H7 (cell line): ENCODE data around the gene EFS. TPM values are rescaled to one million over a fixed set of nuclear protein-coding genes. Genes with fewer than 3 reads are reported as not detected.

Experiments
- DNase-seq: peaks from one replicate; pipeline ENCODE4 v3.0.0; 2012
- H3K27me3 ChIP-seq: 2 replicates; pipeline ENCODE4 v1.6.0; 2011; ENCODE audit warnings: mild to moderate bottlenecking, low read length; ENCODE audit not compliant: control insufficient read depth, insufficient read depth
- H3K36me3 ChIP-seq: replicated peaks from 2 replicates; pipeline ENCODE4 v1.5.1; 2011; ENCODE audit warnings: low read length; ENCODE audit not compliant: control insufficient read depth, insufficient read depth
- H3K4me3 ChIP-seq: 2 replicates; pipeline ENCODE4 v1.5.1; 2011; ENCODE audit warnings: low read depth, mild to moderate bottlenecking, control low read depth, low read length, moderate library complexity; ENCODE audit not compliant: insufficient read depth
- total RNA-seq: library from RNA; depleted of rRNA; stranded (reverse); fragments of >200 nt; shearing (Covaris generic); gene quantifications from 2 replicates; pipeline ENCODE4 v1.2.3, GENCODE V29; 2014

Gene EFS
- total RNA-seq, 1 experiment from 2014 or later: 24.0 TPM

DNA sequence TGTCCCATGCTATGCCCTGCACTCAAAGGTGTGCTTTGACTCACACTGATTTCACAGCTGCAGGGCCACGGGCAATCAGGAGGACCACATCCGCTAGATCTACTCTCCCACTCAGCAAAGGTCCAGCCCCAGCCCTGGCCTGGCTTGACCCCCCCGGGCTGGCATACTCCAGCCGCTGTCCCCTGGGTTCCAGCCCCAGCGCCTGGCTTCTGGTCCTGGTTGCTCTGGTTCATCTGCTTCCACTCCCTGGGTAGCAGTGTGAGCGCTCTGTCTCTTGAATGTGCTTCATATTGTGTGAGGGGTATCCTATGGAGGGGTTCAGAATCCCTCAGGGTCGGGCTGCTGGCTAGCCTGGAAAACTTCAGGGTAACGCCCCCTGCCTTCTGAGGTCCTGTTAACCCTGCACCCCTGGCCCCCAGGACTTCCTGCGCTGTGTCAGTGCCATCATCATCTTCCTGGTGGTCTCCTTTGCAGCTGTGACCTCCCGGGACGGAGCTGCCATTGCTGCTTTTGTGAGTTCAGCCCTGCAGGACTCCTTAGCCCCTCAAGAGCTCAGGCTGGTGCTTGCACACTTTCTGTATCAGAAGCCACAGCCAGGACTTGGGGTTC lies 13.7 kb upstream of the EFS start:
- DNase-seq: no peak
- Histone ChIP-seq H3K27me3 (peaks cover 4% of the 10 kb centered on the region), H3K4me3 (no peak overlapping the region), H3K36me3 (no peaks in the 10 kb centered on the region)

DNA sequence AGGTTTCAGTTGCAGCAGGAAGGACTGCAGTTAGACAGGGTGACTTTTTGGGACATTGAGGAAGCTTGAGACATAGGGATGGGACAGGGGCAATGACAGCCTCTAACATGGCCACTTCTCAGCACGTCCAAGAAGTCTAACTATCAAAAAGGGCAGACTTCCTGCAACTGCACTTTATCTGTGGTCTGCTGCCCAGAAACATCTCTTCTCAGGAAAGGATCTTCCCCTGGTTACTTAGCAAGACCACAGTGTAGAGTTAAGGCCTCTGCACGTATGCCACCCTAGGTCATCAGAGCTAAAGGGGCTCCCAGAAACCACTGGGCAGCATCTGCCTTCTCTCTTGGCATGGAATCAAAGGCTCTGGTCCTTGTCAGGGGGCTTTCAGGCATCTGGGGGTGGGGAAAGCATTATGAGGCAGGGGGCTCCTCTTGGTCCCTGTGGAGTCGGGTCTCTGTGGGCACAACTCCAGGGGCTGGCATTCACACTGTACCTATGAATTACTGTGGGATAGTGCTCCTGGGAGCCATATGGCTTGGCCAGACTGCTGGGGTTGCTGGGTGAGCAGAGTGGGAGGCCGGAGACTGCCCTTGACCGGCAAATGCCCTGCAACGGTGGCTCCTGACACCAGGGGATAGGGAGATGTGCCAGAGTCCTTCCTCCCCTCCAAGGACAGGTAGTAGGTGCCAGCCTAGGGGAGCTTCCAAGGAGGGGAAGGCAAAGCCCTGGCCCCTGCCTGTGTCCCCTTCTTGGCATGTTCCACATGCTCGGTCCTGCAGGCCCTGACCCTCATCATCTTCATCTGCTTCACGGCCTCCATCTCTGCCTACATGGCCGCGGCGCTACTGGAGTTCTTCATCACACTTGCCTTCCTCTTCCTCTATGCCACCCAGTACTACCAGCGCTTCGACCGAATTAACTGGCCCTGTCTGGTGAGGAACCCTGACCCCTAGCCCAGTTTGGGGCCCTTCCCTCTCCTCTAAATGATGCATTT lies 12.9 kb upstream of the EFS start:
- Histone ChIP-seq H3K36me3 (no peaks in the 10 kb centered on the region), H3K4me3 (no peak overlapping the region), H3K27me3 (peaks cover 4% of the 10 kb centered on the region)
- DNase-seq: no peak

GRCh38 chr14:23377198-23377550 lies 12.2 kb upstream of the EFS start:
- no peak for DNase-seq
- Histone ChIP-seq H3K27me3 (peaks cover 3% of the 10 kb centered on the region), H3K36me3 (no peaks in the 10 kb centered on the region), H3K4me3 (no peak overlapping the region)

DNA sequence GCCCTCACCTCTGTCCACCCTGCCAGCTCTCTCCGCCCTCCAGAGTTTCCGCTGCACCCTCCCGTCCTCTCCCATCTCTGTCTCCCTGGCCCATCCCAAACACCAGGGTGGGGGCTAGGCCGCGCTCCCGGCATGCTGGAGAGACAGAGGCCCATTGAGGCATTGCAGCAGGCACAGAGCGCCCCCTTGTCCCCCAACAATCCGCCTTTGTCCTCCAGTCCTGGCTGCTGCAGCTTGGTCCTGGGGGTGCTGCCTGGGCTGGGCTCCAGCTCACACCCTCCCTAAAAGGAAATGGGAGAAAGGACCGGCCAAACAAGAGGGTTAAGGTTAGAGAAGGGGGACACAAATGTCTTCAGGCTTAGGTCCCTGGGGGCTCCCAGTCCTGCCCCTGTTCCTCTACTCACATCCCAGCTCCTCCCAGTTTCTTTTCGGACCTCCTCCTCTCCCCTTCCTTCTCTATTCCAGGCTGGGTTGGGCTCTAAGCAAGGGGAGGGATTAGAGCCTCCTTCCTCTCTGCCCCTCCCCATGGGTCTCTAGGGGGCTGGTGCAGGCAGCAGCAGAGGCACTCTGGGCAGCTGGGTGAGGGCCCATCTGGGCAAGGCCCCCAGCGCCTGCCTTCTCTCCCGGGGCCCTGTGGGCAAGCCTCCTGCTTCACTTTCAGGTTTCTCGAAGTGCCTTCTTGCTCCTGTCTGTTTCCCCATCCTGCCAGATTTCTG lies 11.7 kb upstream of the EFS start, which contains the start of gene CMTM5:
TSS of gene CMTM5 (plus strand) at position 565 of the 716 bp plus-strand sequence. CDS start 206 bp downstream, outside the sequence.
- Histone ChIP-seq H3K4me3 (no peak within 1 kb of the TSS), H3K27me3 (peaks cover 3% of the 10 kb centered on the region), H3K36me3 (no peaks in the 10 kb centered on the region)
- peak; percentile 94 for DNase-seq

GRCh38 chr14:23375527-23376251 lies 10.7 kb upstream of the EFS start:
- no peak for DNase-seq
- peaks cover 3% of the 10 kb centered on the region for H3K27me3 ChIP-seq
- no peaks in the 10 kb centered on the region for H3K36me3 ChIP-seq
- H3K4me3 ChIP-seq: no peak overlapping the region

GRCh38 chr14:23373041-23373440 lies 8.1 kb upstream of the EFS start:
- no peaks in the 10 kb centered on the region for H3K36me3 ChIP-seq
- peaks cover 5% of the 10 kb centered on the region for H3K27me3 ChIP-seq
- DNase-seq: no peak
- no peak overlapping the region for H3K4me3 ChIP-seq

- peaks cover 10% of the 10 kb centered on the region for H3K27me3 ChIP-seq
- H3K36me3 ChIP-seq: no peaks in the 10 kb centered on the region
- H3K4me3 ChIP-seq: no peak within 1 kb of the TSS
- no peak for DNase-seq
Observed at GRCh38 chr14:23372509-23372908, 7.5 kb upstream of the EFS start, which contains the start of gene IL25. TSS of gene IL25 (plus strand) at chr14:23372809.

DNA sequence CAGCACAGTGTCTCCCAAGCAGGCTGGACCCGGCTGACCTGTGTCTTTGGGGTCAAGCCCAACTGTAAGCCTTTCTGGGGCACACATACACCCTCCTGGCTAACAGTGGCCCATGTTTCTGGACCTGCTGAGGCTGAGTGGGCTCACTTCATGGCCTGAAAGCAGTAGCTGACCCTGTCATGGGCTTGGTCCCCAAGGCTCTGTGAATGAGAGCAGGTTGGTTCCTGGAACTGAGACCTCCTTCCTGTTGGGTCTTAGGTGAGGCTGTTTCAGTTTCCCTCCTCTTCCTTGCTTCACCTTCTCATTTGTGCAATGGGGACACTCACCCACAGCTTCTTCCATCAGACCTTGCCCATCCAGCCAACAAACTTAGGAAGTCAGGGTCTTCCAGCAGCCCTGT lies 6.9 kb upstream of the EFS start:
- DNase-seq: no peak
- H3K36me3 ChIP-seq: no peaks in the 10 kb centered on the region
- H3K4me3 ChIP-seq: no peak overlapping the region
- H3K27me3 ChIP-seq: peaks cover 9% of the 10 kb centered on the region

DNA sequence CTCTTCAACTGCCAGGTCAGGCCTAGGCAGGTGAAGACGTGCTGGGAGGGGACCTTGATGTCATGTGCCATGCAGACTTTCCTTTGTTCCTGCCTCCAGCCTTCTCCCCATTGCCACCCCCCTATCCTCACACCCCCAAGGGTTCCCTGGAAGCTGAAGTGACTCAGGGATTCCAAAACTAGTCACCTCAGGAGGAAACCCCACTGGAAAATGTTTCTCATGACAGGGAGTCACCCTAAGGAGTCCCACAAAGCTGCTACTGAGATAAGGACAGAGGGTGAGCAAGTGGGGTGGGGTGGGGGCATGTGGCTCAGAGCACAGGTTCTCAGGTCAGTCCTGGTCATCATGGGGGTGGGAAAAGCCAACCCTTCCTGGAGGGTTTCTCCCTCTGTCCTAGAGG lies 5.2 kb upstream of the EFS start:
- no peaks in the 10 kb centered on the region for H3K36me3 ChIP-seq
- DNase-seq: no peak
- peaks cover 8% of the 10 kb centered on the region for H3K27me3 ChIP-seq
- no peak overlapping the region for H3K4me3 ChIP-seq

DNA sequence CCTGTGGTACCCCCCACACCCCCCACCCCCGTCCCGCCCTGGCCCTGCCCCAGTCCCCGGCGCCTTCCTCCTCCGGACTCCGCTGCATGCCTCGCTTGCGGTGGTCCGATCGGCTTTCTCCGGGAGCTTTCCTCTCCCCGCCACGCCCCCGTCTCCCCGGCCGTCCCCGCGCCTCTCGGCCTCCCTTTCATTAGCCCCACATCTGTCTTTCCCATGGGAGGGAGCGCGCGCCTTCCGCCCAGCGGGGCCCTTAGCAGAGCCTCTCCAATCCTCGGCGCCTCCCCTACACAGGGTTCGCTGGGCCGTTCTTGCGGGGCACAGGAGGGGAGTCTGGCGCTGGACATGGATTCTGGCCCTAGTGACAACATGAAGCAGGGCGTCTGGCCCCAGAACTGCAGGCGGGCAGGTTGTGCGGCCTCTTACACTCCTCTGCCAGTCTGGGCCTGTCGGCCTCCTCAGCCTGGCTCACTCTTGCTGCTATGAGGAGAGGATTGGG lies 1.5 kb upstream of the EFS start:
- DNase-seq: no peak
- H3K27me3 ChIP-seq: peaks cover 9% of the 10 kb centered on the region
- no peaks in the 10 kb centered on the region for H3K36me3 ChIP-seq
- H3K4me3 ChIP-seq: peak overlapping the region; percentile 84

- Histone ChIP-seq H3K4me3 (peak overlapping the region; percentile 84), H3K27me3 (peaks cover 9% of the 10 kb centered on the region), H3K36me3 (no peaks in the 10 kb centered on the region)
- peak; percentile 97 for DNase-seq
Observed at GRCh38 chr14:23365732-23366425, 907 bp upstream of the EFS start.

GRCh38 chr14:23364164-23365035 lies 572 bp downstream of the EFS start:
- no peaks in the 10 kb centered on the region; the same call in 1 of the 2 replicates for H3K36me3 ChIP-seq
- DNase-seq: peak; percentile 89
- H3K4me3 ChIP-seq: peak overlapping the region; percentile 84
- H3K27me3 ChIP-seq: peaks cover 9% of the 10 kb centered on the region

DNA sequence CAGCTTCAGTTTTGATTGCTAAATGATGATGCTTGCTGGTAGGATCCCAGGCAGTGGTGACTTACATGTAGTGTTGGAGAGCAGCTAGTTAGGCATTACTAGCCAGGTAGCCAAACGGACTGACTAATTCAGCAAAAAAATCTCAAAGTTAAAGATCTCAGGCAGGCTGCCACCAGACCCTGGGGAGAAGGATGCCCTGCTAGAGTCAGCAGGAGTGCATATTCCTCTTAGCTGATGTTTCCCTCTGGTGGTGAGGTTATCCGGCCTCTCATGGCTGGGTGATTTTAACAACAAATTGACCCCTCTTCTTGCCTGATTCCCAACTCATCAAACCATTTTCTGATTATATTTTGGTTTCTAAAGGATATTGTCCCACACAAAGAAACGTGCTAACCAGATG lies 2.8 kb downstream of the EFS start:
- DNase-seq: peak; percentile 74
- Histone ChIP-seq H3K4me3 (no peak overlapping the region), H3K36me3 (peaks cover 1% of the 10 kb centered on the region; the same call in 1 of the 2 replicates), H3K27me3 (peaks cover 2% of the 10 kb centered on the region; the same call in 1 of the 2 replicates)
